HG02852 (cell line): ENCODE results near the gene NCF2.

Experiments used
- ATAC-seq: cut with Tn5 transposase; IDR thresholded peaks from one replicate; pipeline ENCODE4 v1.9.1; 2021; ENCODE audit warnings: mild to moderate bottlenecking, moderate library complexity; ENCODE audit not compliant: unreplicated experiment

The NCF2 gene

DNA sequence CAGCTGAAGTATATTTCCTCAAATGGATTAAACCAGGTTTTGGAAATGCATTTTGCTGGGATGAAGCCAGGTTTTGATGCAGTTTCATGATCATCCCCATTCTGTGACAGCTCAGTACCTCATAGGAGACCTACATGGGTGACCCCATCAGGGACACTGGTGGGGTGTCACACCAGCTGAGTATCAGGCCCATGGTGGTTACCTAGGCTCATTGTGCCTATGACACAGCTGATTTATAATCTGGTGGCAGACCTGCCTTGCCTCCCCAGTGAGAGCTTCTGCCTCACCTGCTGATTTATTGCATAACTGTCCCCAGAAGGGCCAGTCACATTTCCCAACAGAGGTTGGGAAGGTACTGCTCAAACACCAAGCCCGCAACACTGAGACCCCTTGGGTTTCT lies 3.8 kb downstream of the NCF2 start:
- no peak for ATAC-seq

DNA sequence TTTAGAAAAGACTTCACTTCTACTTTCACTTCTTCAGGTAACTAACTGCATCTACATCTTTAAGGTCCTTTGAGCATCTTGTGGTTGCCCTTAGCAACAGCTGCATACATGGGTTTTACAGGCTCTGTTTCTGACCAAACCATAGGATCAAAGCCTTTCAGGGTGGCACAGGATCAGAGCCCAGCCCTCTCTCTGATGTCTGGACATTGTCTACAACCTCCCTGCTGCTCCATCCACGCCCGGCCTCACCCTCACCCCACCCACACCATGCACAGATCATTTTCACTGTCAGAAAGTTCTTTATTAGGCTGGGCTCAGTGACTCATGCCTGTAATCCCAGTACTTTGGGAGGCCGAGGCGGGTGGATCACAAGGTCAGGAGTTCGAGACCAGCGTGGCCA lies 5.2 kb downstream of the NCF2 start:
- ATAC-seq, result no peak

DNA sequence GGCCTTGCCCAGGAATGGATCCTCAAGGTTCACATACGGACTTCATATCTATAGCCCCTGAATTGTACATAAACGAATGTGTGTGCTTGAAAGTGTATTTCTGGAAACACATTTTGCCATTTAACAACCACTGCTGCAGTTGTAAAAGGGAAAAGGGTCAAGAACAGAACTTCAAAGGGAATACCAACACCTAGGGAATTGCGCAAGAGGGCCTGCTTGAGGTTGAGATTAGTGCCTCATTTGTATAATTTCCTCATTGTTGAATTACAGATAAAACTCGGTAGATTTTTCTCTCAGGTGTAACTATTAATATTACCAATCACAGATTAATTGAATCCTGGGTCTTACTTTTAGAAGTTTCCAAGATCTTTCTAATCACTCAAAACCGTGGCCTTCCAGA lies 6.1 kb downstream of the NCF2 start:
- ATAC-seq, result no peak

DNA sequence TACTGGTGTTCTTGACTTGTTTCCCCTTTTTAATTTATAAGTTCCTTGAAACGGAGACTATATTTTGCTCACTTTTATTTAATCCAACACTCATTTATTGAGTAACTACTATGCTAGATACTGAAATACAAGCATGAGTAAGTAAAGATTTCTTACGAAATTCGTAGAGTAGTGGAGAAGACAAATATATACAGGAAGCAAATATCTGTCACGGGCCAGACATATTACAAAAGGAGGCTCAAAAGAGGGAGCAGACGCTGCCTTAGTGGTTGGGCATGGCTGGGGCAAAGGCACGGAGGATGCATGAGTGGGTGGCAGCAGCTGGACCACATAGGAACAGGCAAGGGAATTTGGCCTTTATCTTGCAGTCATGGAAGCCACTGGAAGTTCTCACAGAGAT lies 6.8 kb downstream of the NCF2 start:
- no peak for ATAC-seq

DNA sequence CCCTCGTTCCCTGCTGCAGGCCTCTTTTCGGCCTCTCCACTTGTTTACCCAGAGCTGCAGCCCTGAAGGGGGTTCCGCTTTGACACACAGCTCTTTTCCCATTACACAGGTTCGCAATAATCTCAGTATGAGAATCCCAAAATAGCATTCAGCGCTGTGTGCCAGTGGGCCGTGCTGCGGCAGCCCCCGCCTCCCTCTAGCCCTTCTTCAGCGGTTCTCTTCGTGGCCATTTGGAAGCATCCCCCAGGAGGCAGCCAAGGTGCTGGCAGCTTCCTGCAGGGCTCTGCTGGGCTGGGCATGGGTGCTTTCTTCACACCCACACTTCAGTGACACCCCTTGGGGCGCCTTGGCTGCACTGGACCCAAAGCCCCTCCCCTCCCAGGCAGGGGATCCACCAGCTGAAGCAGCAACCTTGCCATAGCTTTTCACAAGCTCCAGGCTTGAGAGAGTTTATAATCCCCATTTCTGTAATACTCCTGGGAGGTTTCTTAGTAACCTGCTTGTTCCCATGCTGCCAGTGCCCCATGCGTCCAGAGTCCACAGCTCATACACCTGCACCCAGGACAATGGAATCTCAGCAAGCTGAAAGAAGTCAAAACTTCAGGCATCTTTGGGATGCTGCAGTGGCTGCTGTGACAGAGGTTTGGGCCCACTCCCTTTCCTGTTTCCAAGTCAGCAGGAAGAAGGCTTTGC lies 8.1 kb downstream of the NCF2 start:
- no peak for ATAC-seq

DNA sequence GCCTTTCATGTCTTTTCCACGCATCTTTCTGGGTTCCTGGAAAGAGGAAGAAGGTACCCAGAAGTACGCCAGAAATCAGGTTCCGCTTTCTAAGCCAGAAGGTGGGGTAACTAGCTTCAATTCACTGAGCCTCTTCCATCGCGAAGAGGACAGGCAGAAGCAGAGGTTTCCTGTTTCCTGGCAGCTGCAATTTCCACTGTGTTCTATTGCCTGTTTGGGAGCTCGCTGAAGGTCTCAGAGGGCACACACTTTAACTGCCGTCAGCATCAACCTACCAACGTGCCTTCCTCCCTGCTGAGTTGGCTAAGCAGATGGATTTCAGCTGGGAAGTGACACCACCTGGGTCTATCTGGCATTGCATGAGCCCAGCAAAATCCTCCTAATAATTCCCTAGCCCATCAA lies 10.0 kb downstream of the NCF2 start:
- ATAC-seq, result peak; percentile 55

DNA sequence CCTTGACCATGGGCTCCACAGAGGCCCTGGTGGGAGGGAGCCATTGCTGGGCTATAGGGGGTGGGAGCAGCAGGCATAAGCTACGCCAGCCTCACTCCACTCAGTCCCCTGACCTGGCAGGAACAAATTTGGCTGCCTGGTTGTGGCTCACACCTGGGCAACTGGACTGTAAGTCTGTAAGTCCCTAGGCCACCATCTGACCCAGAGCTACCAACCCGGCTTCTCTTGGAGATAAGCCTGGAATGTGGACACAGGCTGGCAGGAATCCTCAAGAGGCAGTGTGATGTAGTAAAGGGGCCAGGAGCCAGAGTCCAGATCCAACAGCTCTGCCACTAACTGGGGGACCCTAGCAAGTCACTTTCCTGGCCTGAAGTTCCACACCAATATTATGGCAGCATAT lies 11.4 kb downstream of the NCF2 start:
- ATAC-seq, result no peak

DNA sequence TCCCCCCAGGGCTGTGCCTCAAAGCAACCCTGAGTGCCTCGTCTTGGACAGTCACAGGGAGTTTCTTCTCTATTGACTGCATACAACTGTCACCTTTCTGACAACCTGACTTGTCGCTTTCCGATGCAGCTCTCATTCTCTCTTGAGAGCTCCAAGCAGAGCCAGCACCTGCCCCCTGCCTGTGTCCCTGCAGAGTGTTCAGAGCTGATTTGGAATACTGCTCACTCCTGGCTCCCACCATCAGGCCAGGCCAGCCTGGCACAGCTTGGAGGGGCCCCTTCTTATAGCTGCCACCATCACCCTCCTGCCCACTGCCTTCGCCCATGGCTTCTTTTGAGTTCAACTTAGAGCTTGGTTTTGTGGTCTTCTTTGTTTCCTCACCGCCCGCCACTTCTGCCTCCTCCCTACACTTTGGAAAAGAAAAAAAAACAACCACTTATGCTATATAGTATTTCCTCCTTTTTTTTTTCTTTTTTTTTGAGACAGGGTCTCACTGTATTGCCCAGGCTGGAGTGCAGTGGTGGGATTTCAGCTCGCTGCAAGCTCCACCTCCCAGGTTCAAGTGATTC lies 12.3 kb downstream of the NCF2 start:
- ATAC-seq, result no peak

DNA sequence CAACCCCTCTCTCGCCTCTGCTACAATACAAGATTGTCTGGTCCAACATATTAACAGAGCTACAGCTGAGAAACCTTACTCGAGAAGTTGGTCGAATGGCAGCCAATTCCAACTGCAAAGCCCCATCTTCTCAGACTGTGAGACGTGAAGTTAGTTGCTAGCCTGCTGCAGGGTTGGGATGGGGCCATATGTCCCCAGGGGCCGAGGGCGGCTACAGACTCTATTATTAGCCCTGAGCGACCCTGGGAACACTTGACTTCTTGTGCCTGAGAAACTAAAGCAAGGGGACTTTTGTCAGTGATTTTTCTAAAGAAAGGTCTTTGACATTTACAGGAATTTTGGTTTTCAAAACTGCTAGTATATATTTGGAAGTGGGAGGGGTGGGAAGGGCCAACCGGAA lies 13.7 kb downstream of the NCF2 start:
- ATAC-seq, result no peak

DNA sequence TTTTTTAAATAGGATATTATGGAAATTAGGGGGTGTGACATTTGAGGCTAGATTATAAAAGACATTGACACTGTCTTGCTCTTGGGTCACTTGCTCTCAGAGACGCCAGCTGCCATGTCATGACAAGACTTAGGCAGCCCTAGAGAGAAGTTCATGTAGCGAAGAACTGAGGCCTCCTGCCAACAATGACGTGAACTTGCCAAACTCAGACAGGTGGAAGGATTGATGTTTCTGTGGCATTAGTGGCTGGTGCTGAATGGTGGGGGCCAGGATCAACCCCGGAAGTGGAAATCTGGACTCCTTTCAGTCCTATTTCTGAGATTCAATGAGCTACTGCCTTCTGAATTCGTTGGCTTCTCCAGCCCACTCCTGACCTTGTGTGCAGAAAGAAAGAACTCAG lies 14.7 kb downstream of the NCF2 start:
- ATAC-seq, result no peak

DNA sequence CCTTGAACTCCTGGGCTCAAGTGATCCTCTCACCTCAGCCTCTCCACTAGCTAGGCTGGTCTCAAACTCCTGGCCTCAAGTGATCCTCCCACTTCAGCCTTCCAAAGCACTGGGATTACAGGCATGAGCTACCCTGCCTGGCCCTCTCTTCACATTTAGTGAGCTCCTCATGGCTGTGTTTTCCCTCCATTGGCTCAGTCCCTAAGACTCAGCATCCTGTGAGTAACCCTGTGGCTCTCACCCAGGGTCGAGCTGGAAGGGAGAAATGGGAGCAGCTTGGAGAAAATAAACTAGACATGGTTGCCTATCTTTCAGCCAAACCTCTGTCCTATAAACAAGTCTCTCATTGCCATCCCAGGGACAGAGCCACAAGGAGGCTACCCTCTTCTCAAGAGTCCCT lies 17.5 kb downstream of the NCF2 start:
- ATAC-seq, result no peak

DNA sequence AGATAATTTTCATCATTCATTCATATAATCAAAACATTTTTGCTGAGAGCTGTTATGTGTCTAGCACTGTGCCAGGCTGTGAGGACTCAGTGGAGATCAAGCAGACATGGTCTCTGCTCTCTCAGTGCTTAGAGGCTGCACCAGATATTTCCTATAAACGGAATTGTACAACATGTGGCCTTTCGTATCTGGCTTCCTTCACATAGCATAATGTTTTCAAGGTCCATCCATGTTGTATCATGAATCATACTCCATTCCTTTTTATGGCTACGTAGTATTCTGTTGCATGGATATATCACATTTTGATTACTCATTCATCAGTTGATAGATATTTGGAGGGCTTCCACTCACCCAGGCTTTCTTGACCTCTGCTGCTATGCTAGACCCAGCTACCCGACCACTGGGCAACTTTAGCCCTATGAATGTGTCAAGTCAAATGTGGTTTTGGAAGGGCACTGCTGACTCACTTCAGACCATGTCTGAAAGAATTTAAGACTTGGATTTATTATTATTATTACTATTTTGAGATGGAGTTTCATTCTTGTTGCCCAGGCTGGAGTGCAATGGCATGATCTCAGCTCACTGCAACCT lies 18.5 kb downstream of the NCF2 start:
- no peak for ATAC-seq

DNA sequence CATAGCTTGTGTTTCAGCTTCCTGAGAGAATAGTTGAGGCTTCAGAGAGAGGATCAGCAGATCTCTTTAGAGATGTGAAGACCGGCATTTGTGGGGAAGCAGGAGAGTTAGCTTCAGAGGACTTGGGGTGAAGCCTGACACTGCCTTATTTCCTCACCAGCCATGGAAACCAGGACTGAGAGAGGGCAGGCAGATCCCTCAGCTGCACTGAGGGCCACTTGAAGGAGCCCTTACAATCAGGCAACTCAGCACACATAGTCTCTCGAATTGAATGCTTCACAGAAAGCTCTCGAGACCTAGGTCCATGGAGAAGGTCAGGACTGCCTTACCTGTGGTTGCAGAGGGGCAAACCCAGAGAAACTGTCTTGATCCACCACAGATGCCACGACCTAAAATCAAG lies 19.8 kb downstream of the NCF2 start:
- ATAC-seq, result no peak

DNA sequence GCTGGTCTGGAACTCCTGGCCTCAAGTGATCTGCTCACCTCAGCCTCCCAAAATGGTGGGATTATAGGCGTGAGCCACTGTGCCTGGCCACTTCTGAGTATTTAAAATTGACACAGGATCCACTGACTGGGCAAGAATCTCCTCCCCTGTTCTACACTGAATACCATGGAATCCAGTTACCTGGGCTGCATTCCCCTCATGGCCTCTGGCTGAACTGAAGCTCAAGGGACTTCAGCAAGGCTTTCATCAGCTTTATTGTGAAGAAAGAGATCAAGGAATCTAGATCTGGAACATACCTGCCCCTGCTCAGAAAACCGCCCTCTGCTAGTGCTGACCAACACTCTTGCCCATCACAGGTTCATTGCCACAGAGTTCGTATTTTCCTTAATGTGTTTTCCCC lies 20.5 kb downstream of the NCF2 start:
- ATAC-seq, result no peak

DNA sequence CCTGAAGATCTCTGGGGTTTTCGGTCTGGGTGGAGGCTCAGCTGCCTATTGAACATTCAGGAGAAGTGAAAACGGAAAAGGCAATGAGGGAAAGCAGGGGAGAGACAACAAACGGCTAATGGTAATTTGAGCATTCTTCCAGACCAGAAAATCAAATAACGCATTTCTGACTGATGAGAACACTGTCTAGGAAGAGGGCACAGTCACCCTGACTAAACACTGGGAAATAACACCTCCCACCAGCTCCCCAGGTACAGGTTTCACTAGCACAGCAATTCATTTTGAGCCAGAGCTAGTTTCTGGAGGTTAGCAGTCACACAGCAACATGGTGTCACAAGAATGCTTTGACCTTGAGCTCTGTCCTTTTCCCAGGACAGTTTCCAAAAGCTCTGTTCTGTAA lies 21.1 kb downstream of the NCF2 start:
- no peak for ATAC-seq

DNA sequence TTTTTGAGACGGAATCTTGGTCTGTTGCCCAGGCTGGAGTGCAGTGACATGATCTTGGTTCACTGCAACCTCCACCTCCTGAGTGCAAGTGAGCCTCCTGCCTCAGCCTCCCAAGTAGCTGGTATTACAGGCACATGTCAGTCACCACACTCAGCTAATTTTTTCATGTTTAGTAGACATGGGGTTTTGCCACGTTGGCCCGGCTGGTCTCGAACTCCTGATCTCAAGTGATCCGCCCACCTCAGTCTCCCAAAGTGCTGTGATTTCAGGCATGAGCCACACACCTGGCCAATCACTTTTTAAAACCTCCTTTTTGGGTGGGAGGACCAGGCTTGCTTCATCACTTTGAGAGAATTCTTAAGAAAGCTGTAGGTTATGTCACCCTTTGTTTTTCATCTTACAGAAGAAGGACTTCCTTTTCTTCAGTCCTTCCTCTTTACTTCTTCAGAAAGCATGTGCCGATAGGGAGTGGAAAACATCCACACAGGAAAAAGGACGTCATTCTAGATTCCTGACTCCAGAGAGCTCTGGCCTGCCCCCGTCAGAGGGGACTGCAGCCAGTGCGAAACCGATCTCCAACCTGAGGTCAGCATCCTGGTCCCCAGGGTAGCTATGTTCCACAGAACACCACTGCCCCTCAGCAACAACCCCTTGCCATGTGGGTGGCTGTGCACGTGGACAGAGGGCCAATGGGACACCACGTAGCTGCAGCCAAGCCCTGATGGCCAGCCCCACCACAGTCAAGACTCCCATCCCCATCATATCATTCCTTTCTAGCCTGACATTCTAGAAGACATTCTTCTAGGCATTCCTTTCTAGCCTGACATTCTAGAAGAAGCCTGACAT lies 21.9 kb downstream of the NCF2 start:
- ATAC-seq, result no peak

DNA sequence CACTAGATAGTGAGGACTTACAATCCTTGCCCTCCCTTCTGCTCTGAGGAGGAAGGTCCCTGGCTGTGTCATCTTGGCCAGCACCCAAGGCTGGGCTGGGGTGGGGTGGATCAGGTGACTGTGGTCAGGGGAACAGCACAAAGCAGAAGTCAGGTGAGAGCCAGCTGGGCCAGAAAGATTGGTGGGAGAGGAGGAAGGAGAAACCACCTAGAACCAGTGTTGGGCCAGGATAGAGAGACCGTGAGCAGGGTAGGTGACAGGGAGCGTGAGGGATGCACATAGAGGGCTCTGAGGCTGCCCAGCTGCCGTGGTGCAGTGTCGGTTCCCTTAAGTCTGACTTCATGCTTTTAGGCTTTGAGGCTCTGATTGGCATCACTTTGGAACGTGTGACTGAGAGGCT lies 22.7 kb downstream of the NCF2 start:
- ATAC-seq, result peak; percentile 76

DNA sequence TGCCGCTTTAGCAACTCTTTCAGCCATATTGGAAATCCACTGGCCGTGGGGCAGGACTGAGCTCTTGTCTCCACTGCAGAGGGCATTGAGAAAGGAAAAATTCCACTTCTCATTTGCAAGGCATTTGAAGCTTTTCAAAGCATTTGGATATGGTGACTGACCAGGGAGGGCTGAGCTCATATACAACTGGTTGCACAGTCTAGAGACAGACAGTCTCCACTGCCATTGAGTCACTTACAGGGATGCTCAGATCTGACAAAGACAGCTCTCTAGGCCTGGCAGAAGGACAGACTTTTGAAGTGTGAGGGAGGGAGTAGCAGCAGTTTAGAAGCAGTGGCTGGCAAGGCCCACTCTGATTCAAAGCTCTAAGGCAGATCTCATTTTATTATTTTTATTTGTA lies 24.2 kb downstream of the NCF2 start:
- no peak for ATAC-seq

DNA sequence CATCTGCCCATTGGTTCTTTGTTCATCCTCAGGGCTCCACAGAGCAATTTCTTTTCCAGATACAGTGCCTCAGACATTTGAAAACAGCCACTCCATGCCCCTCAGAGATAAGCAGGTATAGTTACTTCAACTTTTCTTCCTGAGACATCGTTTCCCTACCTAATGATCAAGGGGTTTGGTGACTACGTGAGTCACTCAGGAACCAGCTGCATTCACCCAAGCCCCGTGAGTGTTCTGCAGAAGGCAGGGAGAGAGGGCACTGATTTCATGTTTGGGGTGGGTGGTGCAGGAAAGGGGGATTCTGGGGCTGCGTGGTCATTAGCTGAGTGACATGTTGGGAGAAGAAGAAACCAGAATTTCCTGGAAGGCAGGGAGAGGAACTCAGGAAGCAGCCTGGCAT lies 25.0 kb downstream of the NCF2 start:
- ATAC-seq, result no peak

DNA sequence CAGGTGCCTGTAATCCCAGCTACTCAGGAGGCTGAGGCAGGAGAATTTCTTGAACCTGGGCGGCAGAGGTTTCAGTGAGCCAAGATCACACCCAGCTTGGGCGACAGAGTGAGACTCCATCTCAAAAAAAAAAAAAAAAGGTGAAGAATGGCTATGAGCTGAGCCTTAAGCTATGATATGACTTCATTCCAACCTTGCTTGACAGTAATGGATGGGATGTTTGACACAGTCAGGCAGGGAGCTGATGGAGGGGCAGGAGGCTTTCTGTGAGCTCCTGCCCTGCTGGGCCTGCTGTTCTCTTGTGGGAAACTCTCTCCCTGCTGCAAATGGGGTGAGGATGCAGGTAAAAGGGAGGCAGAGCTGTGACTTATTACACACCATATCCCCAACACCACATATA lies 27.6 kb downstream of the NCF2 start:
- no peak for ATAC-seq

DNA sequence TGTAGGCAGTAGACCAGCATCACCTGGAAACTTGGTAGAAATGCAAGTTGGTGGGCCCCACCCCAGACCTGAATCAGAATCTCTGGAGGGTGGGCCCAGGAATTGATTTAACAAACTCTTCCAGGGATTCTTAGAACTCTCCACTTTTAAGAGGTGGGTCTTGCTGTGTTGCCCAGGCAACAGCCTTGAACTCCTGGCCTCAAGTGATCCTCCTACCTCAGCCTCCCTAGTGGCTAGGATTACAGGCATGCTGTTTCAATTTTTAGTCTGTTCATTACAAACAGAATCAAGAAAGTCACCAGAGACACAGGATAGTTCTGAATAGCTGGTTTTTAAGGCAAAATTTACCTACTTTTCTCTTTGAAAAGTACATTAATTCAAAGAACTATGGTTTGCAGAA lies 31.2 kb downstream of the NCF2 start:
- no peak for ATAC-seq

DNA sequence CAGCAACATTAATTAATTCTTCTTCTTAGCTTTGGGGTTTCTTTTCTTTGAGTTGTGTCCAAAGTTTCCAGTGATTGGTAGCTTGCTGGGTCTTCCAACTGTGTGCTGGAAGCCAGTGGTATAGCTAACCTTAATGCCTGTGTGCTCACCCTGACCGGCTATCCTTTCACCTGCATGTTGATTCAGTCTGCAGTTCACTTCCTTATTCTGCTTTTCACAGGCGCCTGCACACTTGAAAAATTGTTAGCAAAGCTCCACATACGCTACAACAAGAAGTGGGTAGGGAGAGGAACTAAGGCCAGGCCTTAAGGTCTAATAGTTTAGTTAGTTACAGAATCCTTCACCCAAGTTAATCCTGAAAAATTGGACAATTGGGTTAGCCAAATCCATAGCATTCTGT lies 35.7 kb downstream of the NCF2 start:
- ATAC-seq, result no peak
